Activated CD8-positive, alpha-beta memory T cell treated with anti-CD3 and anti-CD28 coated beads, Interleukin-2, amount 10 ng/mL, durations not matched to agents 7 days and 5 days (primary cell): Measurements from ENCODE around the gene LRRC47. TPM values are rescaled to one million over a fixed set of nuclear protein-coding genes. Genes with fewer than 3 reads are reported as not detected.
"Not testable (repeated sequence)": the region's sequence is repeated elsewhere in the genome, so short reads cannot be mapped to it uniquely, and the experiment has no call there.

ENCODE experiments used
- ATAC-seq: fragments of 150-1000 bp; cut with Tn5 transposase; one replicate; pipeline ENCODE4 v1.10.0; 2021; ENCODE audit warnings: moderate library complexity
- CTCF ChIA-PET: fragments of 350-600 bp; sonication (Branson Sonifier 250); formaldehyde crosslinking; loops from one replicate; lab custom pipeline; 2021; ENCODE audit warnings: antibody characterized with exemption; lab: Charles Lee
- DNase-seq: peaks from one replicate; pipeline ENCODE4 v3.0.0-alpha.2; 2020
- H3K27ac Mint-ChIP-seq: one replicate; pipeline ENCODE4 v1.8.0; 2021; ENCODE audit warnings: mild to moderate bottlenecking, mixed read lengths
- H3K27me3 Mint-ChIP-seq: one replicate; pipeline ENCODE4 v1.8.0; 2021; ENCODE audit warnings: mixed read lengths
- H3K36me3 Mint-ChIP-seq: one replicate; pipeline ENCODE4 v1.8.0; 2021; ENCODE audit warnings: mild to moderate bottlenecking, mixed read lengths
- H3K4me1 Mint-ChIP-seq: one replicate; pipeline ENCODE4 v1.8.0; 2021; ENCODE audit warnings: mixed read lengths
- H3K4me3 Mint-ChIP-seq: one replicate; pipeline ENCODE4 v1.8.0; 2021; ENCODE audit warnings: mild to moderate bottlenecking, moderate library complexity, mixed read lengths
- H3K9me3 Mint-ChIP-seq: one replicate; pipeline ENCODE4 v1.8.0; 2022; ENCODE audit warnings: low read depth, mixed read lengths
- total RNA-seq, 2 experiments: library from RNA; stranded (reverse); gene quantifications; one replicate each; pipeline ENCODE4 v1.2.3, GENCODE V29; 2021

LRRC47 gene
- total RNA-seq, 2 experiments from 2014 or later, result 31.8 to 42.6 TPM

GRCh38 chr1:3821908-3822307 is 25.6 kb upstream of the LRRC47 start:
- CTCF ChIA-PET, result no interaction called here
- H3K4me3 Mint-ChIP-seq, result no peak overlapping the region
- no peaks in the 10 kb centered on the region for H3K27me3 Mint-ChIP-seq
- H3K27ac Mint-ChIP-seq, result no peak overlapping the region
- H3K4me1 Mint-ChIP-seq, result no peaks in the 10 kb centered on the region
- no peak for ATAC-seq
- H3K9me3 Mint-ChIP-seq, result no peaks in the 10 kb centered on the region
- DNase-seq, result no peak
- peaks cover 4% of the 10 kb centered on the region for H3K36me3 Mint-ChIP-seq

GRCh38 chr1:3821447-3821846 is 25.1 kb upstream of the LRRC47 start:
- Mint-ChIP-seq H3K36me3 (peaks cover 4% of the 10 kb centered on the region), H3K4me1 (no peaks in the 10 kb centered on the region), H3K27ac (no peak overlapping the region), H3K9me3 (no peaks in the 10 kb centered on the region), H3K4me3 (no peak overlapping the region), H3K27me3 (no peaks in the 10 kb centered on the region)
- no peak for ATAC-seq
- DNase-seq, result no peak
- CTCF ChIA-PET, result no interaction called here

- Mint-ChIP-seq H3K9me3 (no peaks in the 10 kb centered on the region), H3K27me3 (no peaks in the 10 kb centered on the region), H3K27ac (no peak overlapping the region), H3K36me3 (peaks cover 3% of the 10 kb centered on the region), H3K4me1 (no peaks in the 10 kb centered on the region), H3K4me3 (no peak overlapping the region)
- DNase-seq (no peak), ATAC-seq (no peak)
- CTCF ChIA-PET, result no interaction called here
These were observed 24.7 kb upstream of the LRRC47 start for GRCh38 chr1:3821004-3821403.

GRCh38 chr1:3820316-3820715 is 24.0 kb upstream of the LRRC47 start:
- CTCF ChIA-PET, result no interaction called here
- H3K27me3 Mint-ChIP-seq, result no peaks in the 10 kb centered on the region
- H3K4me1 Mint-ChIP-seq, result no peaks in the 10 kb centered on the region
- H3K36me3 Mint-ChIP-seq, result no peaks in the 10 kb centered on the region
- H3K27ac Mint-ChIP-seq, result no peak overlapping the region
- no peak overlapping the region for H3K4me3 Mint-ChIP-seq
- DNase-seq (no peak), ATAC-seq (no peak)
- H3K9me3 Mint-ChIP-seq, result no peaks in the 10 kb centered on the region

- DNase-seq (no peak), ATAC-seq (no peak)
- Mint-ChIP-seq H3K36me3 (no peaks in the 10 kb centered on the region), H3K27ac (no peak overlapping the region), H3K27me3 (no peaks in the 10 kb centered on the region), H3K4me3 (no peak overlapping the region), H3K9me3 (no peaks in the 10 kb centered on the region), H3K4me1 (no peaks in the 10 kb centered on the region)
- CTCF ChIA-PET, result no interaction called here
These were observed 23.5 kb upstream of the LRRC47 start for GRCh38 chr1:3819771-3820200.

- Mint-ChIP-seq H3K36me3 (no peaks in the 10 kb centered on the region), H3K4me1 (no peaks in the 10 kb centered on the region), H3K4me3 (no peak overlapping the region), H3K27ac (no peak overlapping the region), H3K9me3 (no peaks in the 10 kb centered on the region), H3K27me3 (no peaks in the 10 kb centered on the region)
- ATAC-seq (no peak), DNase-seq (no peak)
- CTCF ChIA-PET, result no interaction called here
These were observed 21.7 kb upstream of the LRRC47 start for GRCh38 chr1:3817821-3818597.

GRCh38 chr1:3817138-3817740 is 20.9 kb upstream of the LRRC47 start:
- H3K4me1 Mint-ChIP-seq, result no peaks in the 10 kb centered on the region
- no peak for DNase-seq
- H3K36me3 Mint-ChIP-seq, result no peaks in the 10 kb centered on the region
- no peak overlapping the region for H3K4me3 Mint-ChIP-seq
- H3K27ac Mint-ChIP-seq, result no peak overlapping the region
- CTCF ChIA-PET, result no interaction called here
- no peaks in the 10 kb centered on the region for H3K9me3 Mint-ChIP-seq
- H3K27me3 Mint-ChIP-seq, result no peaks in the 10 kb centered on the region
- no peak for ATAC-seq

- CTCF ChIA-PET, result no interaction called here
These were observed 20.2 kb upstream of the LRRC47 start for GRCh38 chr1:3816331-3817137.

GRCh38 chr1:3814771-3815561 is 18.7 kb upstream of the LRRC47 start:
- H3K27me3 Mint-ChIP-seq, result no peaks in the 10 kb centered on the region
- no peaks in the 10 kb centered on the region for H3K9me3 Mint-ChIP-seq
- DNase-seq (no peak), ATAC-seq (no peak)
- no peaks in the 10 kb centered on the region for H3K36me3 Mint-ChIP-seq
- H3K4me3 Mint-ChIP-seq, result no peak overlapping the region
- H3K4me1 Mint-ChIP-seq, result peaks cover 3% of the 10 kb centered on the region
- CTCF ChIA-PET, result no interaction called here
- H3K27ac Mint-ChIP-seq, result no peak overlapping the region

More at GRCh38 chr1:3816331-3817137, 20.2 kb upstream of the LRRC47 start:
- ATAC-seq (no peak), DNase-seq (no peak)
- Mint-ChIP-seq H3K27ac (no peak overlapping the region), H3K27me3 (no peaks in the 10 kb centered on the region), H3K36me3 (no peaks in the 10 kb centered on the region), H3K4me3 (no peak overlapping the region), H3K9me3 (no peaks in the 10 kb centered on the region), H3K4me1 (no peaks in the 10 kb centered on the region)

- Mint-ChIP-seq H3K27me3 (no peaks in the 10 kb centered on the region), H3K27ac (no peak overlapping the region), H3K36me3 (no peaks in the 10 kb centered on the region), H3K4me1 (peaks cover 4% of the 10 kb centered on the region), H3K4me3 (no peak overlapping the region), H3K9me3 (no peaks in the 10 kb centered on the region)
- ATAC-seq (no peak), DNase-seq (no peak)
- CTCF ChIA-PET, result no interaction called here
These were observed 17.8 kb upstream of the LRRC47 start for GRCh38 chr1:3814065-3814464.

GRCh38 chr1:3811595-3811911 is 15.3 kb upstream of the LRRC47 start:
- ATAC-seq (no peak), DNase-seq (no peak)
- no peaks in the 10 kb centered on the region for H3K27me3 Mint-ChIP-seq
- no peak overlapping the region for H3K4me3 Mint-ChIP-seq
- H3K9me3 Mint-ChIP-seq, result peaks cover 5% of the 10 kb centered on the region
- peaks cover 3% of the 10 kb centered on the region for H3K36me3 Mint-ChIP-seq
- H3K4me1 Mint-ChIP-seq, result peaks cover 4% of the 10 kb centered on the region
- CTCF ChIA-PET, result no interaction called here
- no peak overlapping the region for H3K27ac Mint-ChIP-seq

GRCh38 chr1:3810149-3810761 is 14.0 kb upstream of the LRRC47 start:
- H3K9me3 Mint-ChIP-seq, DNase-seq, H3K4me3 Mint-ChIP-seq, CTCF ChIA-PET, H3K4me1 Mint-ChIP-seq, H3K27me3 Mint-ChIP-seq, H3K36me3 Mint-ChIP-seq: not testable (repeated sequence)
- peak; percentile 42 for ATAC-seq
- peak overlapping the region; percentile 44 for H3K27ac Mint-ChIP-seq

- Mint-ChIP-seq H3K9me3 (peaks cover 5% of the 10 kb centered on the region), H3K4me3 (no peak overlapping the region), H3K27me3 (peaks cover 4% of the 10 kb centered on the region), H3K27ac (peak overlapping the region; percentile 44), H3K36me3 (peaks cover 3% of the 10 kb centered on the region), H3K4me1 (peaks cover 4% of the 10 kb centered on the region)
- CTCF ChIA-PET, result no interaction called here
- no peak for DNase-seq
- no peak for ATAC-seq
These were observed 13.4 kb upstream of the LRRC47 start for GRCh38 chr1:3809680-3810079.
